Activated CD4-positive, alpha-beta T cell treated with anti-CD3 and anti-CD28 coated beads, Interleukin-10, Interleukin-2, amounts not matched to agents 100 ng/mL and 50 ng/mL, durations not matched to agents 16 hours and 8 hours (primary cell): Measurements from ENCODE around the gene RPSA.
"Not testable (repeated sequence)": the region's sequence is repeated elsewhere in the genome, so short reads cannot be mapped to it uniquely, and the experiment has no call there.

ENCODE experiments used
- DNase-seq: peaks from one replicate; pipeline ENCODE4 v3.0.0-alpha.2; 2020

Gene RPSA

GRCh38 chr3:39406368-39407258 is at the start of gene RPSA:
Gene RPSA (plus strand): TSS chr3:39406720. CDS start chr3:39407654, 934 bp downstream.
- peak; percentile 99 for DNase-seq

GRCh38 chr3:39358333-39358732 is 48.2 kb upstream of the RPSA start:
- peak; percentile 52 for DNase-seq

- DNase-seq = peak; percentile 84
Observed at GRCh38 chr3:39361252-39361927, 45.1 kb upstream of the RPSA start.

GRCh38 chr3:39362192-39362591 is 44.3 kb upstream of the RPSA start:
- no peak for DNase-seq

- no peak for DNase-seq
Observed at GRCh38 chr3:39362812-39363211, 43.7 kb upstream of the RPSA start.

- not testable (repeated sequence) for DNase-seq
Observed at GRCh38 chr3:39370450-39370849, 36.1 kb upstream of the RPSA start.

- DNase-seq = no peak
Observed at GRCh38 chr3:39372833-39373232, 33.7 kb upstream of the RPSA start.

- DNase-seq = no peak
Observed at GRCh38 chr3:39376959-39377634, 29.4 kb upstream of the RPSA start.

- DNase-seq = peak; percentile 82
Observed at GRCh38 chr3:39378088-39378487, 28.4 kb upstream of the RPSA start.

- no peak for DNase-seq
Observed at GRCh38 chr3:39378957-39379777, 27.4 kb upstream of the RPSA start.

GRCh38 chr3:39379778-39380155 is 26.8 kb upstream of the RPSA start:
- no peak for DNase-seq

GRCh38 chr3:39381432-39381831 is 25.1 kb upstream of the RPSA start:
- no peak for DNase-seq

- peak; percentile 89 for DNase-seq
Observed at GRCh38 chr3:39383045-39383880, 23.3 kb upstream of the RPSA start, which contains the start of gene SLC25A38. Gene SLC25A38 (plus strand): TSS chr3:39383370. CDS start chr3:39383725, 355 bp downstream.

GRCh38 chr3:39383881-39384664 is 22.4 kb upstream of the RPSA start:
- peak; percentile 98 for DNase-seq

GRCh38 chr3:39384665-39385000 is 21.9 kb upstream of the RPSA start:
- DNase-seq = no peak

- no peak for DNase-seq
Observed at GRCh38 chr3:39385456-39386090, 20.9 kb upstream of the RPSA start.

- DNase-seq = no peak
Observed at GRCh38 chr3:39386318-39386717, 20.2 kb upstream of the RPSA start.

GRCh38 chr3:39387411-39387975 is 19.0 kb upstream of the RPSA start:
- no peak for DNase-seq

GRCh38 chr3:39388153-39388552 is 18.4 kb upstream of the RPSA start:
- no peak for DNase-seq

GRCh38 chr3:39388741-39389248 is 17.7 kb upstream of the RPSA start:
- peak; percentile 45 for DNase-seq
